ENCODE results near the gene ZNF93.
A peak's percentile ranks its signal among the peaks of the same experiment; 100 is the strongest.
"Not testable (repeated sequence)": the region's sequence is repeated elsewhere in the genome, so short reads cannot be mapped to it uniquely, and the experiment has no call there.

The ZNF93 gene

GRCh38 chr19:19871932-19872331 is 28.8 kb upstream of the ZNF93 start:
- H3K4me3 ChIP-seq (ENCODE audit: low read length) = no peak overlapping the region
- TF ChIP-seq, protein P1, sequence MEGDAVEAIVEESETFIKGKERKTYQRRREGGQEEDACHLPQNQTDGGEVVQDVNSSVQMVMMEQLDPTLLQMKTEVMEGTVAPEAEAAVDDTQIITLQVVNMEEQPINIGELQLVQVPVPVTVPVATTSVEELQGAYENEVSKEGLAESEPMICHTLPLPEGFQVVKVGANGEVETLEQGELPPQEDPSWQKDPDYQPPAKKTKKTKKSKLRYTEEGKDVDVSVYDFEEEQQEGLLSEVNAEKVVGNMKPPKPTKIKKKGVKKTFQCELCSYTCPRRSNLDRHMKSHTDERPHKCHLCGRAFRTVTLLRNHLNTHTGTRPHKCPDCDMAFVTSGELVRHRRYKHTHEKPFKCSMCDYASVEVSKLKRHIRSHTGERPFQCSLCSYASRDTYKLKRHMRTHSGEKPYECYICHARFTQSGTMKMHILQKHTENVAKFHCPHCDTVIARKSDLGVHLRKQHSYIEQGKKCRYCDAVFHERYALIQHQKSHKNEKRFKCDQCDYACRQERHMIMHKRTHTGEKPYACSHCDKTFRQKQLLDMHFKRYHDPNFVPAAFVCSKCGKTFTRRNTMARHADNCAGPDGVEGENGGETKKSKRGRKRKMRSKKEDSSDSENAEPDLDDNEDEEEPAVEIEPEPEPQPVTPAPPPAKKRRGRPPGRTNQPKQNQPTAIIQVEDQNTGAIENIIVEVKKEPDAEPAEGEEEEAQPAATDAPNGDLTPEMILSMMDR (conservative IDR thresholded peaks at IDR 0.05; ENCODE audit: low read depth, low read length) = no peak

GRCh38 chr19:19873381-19873780 is 27.4 kb upstream of the ZNF93 start:
- no peak for DNase-seq (ENCODE audit: low read depth)
- H3K4me3 ChIP-seq (ENCODE audit: low read length) = no peak overlapping the region
- TF ChIP-seq, protein P1 (conservative IDR thresholded peaks at IDR 0.05; ENCODE audit: low read depth, low read length) = no peak

More at GRCh38 chr19:19871932-19872331, 28.8 kb upstream of the ZNF93 start:
- DNase-seq (ENCODE audit: low read depth) = no peak

DNA sequence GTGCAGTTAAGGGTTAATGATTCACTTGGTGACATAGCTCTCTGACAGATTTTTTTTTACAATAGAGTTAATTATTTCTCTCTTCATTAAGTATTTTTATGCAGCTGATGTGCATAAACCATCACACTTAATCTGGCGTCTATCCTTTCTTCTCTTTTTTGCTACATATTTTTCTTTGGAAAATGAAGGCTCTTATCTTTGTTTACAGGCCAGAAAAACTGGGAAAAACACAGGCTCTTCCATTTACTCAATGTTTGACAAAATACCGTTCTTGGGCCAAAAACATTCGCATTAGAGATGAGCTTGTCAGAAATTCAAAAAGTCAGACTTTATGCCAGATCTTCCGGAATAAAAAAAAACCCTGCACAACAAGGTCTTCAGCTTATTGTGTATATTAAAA is 23.0 kb upstream of the ZNF93 start:
- H3K4me3 ChIP-seq (ENCODE audit: low read length) = no peak overlapping the region
- TF ChIP-seq, protein P1 (conservative IDR thresholded peaks at IDR 0.05; ENCODE audit: low read depth, low read length) = no peak
- DNase-seq (ENCODE audit: low read depth) = no peak

DNA sequence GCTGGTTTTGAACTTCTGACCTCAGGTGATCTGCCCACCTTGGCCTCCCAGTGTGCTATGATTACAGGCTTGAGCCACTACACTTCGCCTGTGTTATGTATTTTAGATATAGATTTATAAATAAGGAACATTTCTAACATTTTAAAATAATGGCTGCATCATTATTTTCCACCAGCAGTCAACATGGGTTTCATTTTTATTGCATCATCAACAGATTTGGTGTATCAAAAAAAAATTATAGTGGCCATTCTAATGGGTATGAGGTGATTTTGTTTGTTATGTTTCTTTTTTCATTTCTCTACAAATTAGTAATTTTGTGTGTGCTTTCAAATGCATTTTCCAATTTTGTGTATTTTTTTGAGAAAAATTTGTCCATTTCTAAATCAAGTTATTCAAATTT is 16.2 kb upstream of the ZNF93 start:
- TF ChIP-seq, protein P1 (conservative IDR thresholded peaks at IDR 0.05; ENCODE audit: low read depth, low read length) = no peak
- no peak for DNase-seq (ENCODE audit: low read depth)
- H3K4me3 ChIP-seq (ENCODE audit: low read length) = no peak overlapping the region

GRCh38 chr19:19892055-19892941 is 8.4 kb upstream of the ZNF93 start:
- DNase-seq (ENCODE audit: low read depth) = not testable (repeated sequence)

GRCh38 chr19:19900139-19900728 is 512 bp upstream of the ZNF93 start:
- no peak for DNase-seq (ENCODE audit: low read depth)
- TF ChIP-seq, protein P1 (conservative IDR thresholded peaks at IDR 0.05; ENCODE audit: low read depth, low read length) = no peak
- H3K4me3 ChIP-seq (ENCODE audit: low read length) = peak overlapping the region; percentile 86

More at GRCh38 chr19:19892055-19892941, 8.4 kb upstream of the ZNF93 start:
- not testable (repeated sequence) for H3K4me3 ChIP-seq (ENCODE audit: low read length)

DNA sequence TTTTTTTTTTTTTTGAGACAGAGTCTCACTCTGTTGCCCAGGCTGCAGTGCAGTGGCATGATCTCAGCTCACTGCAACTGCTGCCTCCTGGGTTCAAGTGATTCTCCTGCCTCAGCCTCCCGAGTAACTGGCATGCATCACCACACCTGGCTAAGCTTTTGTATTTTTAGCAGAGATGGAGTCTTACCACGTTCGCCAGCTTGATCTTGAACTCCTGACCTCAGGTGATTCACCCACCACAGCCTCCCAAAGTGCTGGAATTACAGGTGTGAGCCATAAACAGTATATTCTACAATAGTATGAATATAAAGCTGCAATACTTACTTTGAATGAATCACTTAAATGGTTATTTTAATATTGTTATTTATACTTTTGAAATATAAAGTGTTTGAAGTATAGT is 6.8 kb downstream of the ZNF93 start:
- not testable (repeated sequence) for DNase-seq (ENCODE audit: low read depth)

DNA sequence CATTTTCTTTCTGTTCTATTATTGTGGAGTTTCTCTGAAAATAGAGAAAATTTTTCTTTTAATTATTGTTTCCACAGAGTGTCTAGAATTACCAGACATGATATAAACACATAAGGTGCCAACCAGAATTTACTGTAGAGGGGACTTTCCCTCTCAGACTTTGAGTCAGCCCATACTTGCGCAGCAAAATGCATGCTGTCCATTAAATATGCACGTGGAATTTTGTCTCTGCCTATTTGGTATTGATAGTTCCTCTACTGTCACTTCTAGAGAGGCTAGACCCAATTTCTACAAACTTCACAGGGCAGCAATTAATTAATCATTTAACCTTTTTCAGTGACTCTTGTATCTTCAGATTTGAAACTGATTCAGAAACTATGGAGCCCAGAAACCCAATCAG is 8.9 kb downstream of the ZNF93 start:
- no peak for DNase-seq (ENCODE audit: low read depth)
- H3K4me3 ChIP-seq (ENCODE audit: low read length) = no peak overlapping the region
- TF ChIP-seq, protein P1 (conservative IDR thresholded peaks at IDR 0.05; ENCODE audit: low read depth, low read length) = no peak

More for the DNA sequence above, 6.8 kb downstream of the ZNF93 start:
- H3K4me3 ChIP-seq (ENCODE audit: low read length) = not testable (repeated sequence)
